D721Med (cell line): ENCODE results near the gene BCAS3.

Source experiments
- DNase-seq: peaks from one replicate; pipeline ENCODE4 v3.0.0; 2011; ENCODE audit warnings: low spot score; ENCODE audit not compliant: insufficient read length
- FAIRE-seq: peaks from 2 replicates; lab custom pipeline; 2011; peaks lifted over from hg19 to GRCh38; lab: Jason Lieb, UNC
- CTCF ChIP-seq: IDR thresholded peaks from 2 replicates; pipeline ENCODE4 v1.5.1; 2012; ENCODE audit warnings: mild to moderate bottlenecking, control low read depth; ENCODE audit not compliant: insufficient read depth; ENCODE audit errors: missing control alignments

Gene BCAS3

DNA sequence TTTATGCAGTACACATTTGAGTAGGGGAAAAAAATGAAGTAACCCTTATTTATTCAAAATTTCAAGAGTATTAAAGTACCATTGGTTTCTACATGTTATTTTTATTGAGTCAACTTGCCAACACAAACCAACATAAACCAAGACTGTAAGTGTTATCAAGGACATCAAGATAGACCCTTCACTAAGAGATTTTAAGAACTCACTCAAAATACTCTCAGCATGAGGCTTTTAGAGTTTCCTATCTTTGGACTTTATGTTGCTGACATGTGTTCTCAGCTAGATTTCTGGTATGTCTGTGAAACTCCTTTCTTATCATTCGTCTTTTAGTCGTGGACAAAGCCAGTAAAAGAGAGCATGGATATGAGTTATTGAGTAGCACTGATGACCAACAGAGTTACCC lies 509.4 kb downstream of the BCAS3 start:
- no peak for TF ChIP-seq CTCF
- FAIRE-seq (no peak), DNase-seq (no peak)

DNA sequence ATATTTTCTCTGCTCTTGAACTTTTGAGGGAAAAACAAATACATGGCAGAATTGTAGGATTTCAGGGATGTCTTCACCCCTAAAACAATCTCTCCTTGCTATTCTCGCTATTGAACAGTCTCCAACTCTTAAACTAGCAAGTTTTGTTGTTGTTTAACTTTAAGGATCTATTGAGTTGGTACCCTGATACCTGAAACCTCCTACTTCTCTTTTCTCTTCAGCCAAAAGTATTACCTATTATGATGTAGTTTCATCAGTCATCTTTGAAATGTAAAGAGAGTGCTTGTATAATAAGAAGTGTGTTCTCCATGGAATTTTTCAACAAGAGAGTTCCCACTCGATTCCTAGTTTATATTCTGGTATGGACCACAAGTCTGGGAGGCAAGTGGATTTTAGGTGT lies 510.4 kb downstream of the BCAS3 start:
- no peak for TF ChIP-seq CTCF
- FAIRE-seq = no peak
- no peak for DNase-seq

DNA sequence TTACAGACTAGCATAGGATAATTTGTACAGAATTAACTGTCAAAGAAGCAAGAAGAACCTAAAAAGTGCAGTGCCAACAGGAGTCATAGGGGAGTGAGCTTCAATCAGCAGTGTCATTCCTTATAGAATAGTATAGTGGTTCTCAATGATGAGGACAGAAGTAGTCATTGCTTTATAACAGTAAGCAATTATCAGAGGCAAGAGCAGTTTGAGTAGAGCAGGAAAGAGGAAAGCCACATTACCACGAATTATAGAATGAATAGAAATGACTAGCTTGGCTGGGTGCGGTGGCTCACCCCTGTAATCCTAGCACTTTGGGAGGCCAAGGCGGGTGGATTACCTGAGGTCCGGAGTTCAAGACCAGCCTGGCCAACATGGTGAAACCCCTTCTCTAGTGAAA lies 512.3 kb downstream of the BCAS3 start:
- no peak for TF ChIP-seq CTCF
- no peak for FAIRE-seq

GRCh38 chr17:61196302-61196704 lies 518.7 kb downstream of the BCAS3 start:
- no peak for FAIRE-seq
- no peak for TF ChIP-seq CTCF
- DNase-seq = no peak

More for the DNA sequence above, 512.3 kb downstream of the BCAS3 start:
- no peak for DNase-seq

- no peak for TF ChIP-seq CTCF
- FAIRE-seq (no peak), DNase-seq (no peak)
These were observed 519.1 kb downstream of the BCAS3 start for GRCh38 chr17:61196799-61197198.

DNA sequence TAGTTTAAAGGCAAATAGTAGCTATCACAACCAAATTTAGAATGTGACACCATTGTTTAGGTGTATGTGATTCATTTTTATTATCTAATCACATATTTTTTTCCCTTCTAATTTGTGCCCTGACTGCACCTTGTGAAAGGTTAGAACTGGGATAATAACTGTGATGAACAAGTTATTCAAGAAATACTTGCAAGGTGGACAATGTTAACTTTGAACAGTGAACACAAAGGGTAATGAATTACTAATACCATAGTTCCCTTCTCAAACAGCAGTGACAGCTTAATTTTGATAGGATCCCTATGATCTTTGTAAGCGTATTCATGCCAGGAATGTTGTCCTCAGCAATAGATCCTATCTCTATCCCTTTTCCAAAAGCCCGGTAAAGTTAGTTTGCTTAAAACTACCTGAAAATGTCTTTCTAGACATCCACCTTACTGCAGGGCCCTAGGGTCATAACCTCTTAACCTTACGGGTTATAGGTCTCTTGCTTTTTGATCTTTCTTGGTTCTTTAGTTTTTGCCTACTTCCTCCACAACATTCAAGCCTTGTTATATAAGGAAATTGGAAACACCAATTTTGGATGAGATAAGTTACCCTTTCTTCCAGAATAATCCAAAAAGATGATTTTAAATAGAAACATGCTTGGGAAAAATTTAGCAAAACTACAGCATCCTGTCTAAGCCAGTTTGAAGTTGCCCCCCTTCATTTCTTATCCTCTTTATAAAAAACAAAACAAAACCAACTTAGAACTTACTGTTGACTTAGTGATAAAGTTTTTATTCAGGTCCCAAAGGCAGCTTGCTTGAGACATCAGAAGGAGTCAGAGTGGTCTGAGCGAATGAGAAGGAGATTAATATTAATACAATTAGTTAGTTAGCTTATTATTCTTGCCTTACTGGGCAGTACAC lies 522.0 kb downstream of the BCAS3 start:
- TF ChIP-seq CTCF = no peak
- FAIRE-seq (no peak), DNase-seq (no peak)

DNA sequence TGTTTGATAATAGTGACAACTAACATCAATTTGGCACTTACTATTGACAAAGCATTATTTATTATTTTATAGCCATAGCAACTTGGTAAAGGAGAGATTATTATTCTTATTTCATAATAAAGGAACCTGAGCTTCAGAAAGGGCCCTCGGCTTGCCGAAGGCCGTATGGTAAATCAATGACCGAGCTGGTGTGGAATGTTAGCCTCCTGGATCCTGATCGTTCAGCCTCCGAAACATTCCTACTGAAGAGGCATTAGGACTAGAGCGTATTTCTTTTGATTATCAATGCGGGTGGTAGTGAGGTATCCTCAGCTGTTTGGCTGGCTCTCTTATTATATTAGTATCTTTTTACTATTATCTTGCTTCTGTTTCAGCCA lies 522.7 kb downstream of the BCAS3 start:
- FAIRE-seq = no peak
- TF ChIP-seq CTCF = no peak
- no peak for DNase-seq
